ENCODE results near the gene MGST3. TPM values are rescaled to one million over a fixed set of nuclear protein-coding genes. Genes with fewer than 3 reads are reported as not detected.

Gene MGST3
- total RNA-seq, 1 experiment from 2014 or later, result 173 TPM

DNA sequence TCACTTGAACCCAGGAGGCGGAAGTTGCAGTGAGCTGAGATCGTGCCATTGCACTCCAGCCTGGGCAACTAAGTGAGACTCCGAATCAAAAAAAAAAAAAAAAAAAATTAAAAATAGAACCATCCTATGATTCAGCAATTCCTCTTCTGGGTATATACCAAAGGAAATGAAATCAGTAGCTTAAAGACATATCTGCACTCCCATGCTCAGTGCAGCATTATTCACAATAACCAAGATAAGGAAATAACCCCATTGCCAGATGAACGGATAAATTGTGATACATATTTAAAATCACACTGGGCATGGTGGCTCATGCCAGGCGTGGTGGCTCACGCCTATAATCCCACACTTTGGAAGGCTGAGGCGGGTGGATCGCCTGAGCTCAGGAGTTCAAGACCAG is 43.6 kb downstream of the MGST3 start:
- no peak for DNase-seq
- intact Hi-C loops (cut with micrococcal nuclease; ENCODE audit: unreplicated experiment), result no loop called here
- Mint-ChIP-seq H3K4me3 (ENCODE audit: unreplicated experiment) (no peak overlapping the region), H3K4me1 (ENCODE audit: low read depth, unreplicated experiment) (peaks cover 11% of the 10 kb centered on the region), H3K27ac (ENCODE audit: unreplicated experiment) (no peak overlapping the region), H3K27me3 (ENCODE audit: insufficient read depth, unreplicated experiment) (no peaks in the 10 kb centered on the region), H3K36me3 (ENCODE audit: insufficient read depth, unreplicated experiment) (peaks cover 10% of the 10 kb centered on the region), H3K9me3 (ENCODE audit: unreplicated experiment) (no peaks in the 10 kb centered on the region)
- H3K4me3 ChIP-seq (ENCODE audit: low read depth, low read length), result no peak overlapping the region
- peaks cover 11% of the 10 kb centered on the region; the same call in 1 of the 2 replicates for H3K4me1 ChIP-seq
- no peaks in the 10 kb centered on the region for H3K9me3 ChIP-seq
- TF ChIP-seq, protein P1, sequence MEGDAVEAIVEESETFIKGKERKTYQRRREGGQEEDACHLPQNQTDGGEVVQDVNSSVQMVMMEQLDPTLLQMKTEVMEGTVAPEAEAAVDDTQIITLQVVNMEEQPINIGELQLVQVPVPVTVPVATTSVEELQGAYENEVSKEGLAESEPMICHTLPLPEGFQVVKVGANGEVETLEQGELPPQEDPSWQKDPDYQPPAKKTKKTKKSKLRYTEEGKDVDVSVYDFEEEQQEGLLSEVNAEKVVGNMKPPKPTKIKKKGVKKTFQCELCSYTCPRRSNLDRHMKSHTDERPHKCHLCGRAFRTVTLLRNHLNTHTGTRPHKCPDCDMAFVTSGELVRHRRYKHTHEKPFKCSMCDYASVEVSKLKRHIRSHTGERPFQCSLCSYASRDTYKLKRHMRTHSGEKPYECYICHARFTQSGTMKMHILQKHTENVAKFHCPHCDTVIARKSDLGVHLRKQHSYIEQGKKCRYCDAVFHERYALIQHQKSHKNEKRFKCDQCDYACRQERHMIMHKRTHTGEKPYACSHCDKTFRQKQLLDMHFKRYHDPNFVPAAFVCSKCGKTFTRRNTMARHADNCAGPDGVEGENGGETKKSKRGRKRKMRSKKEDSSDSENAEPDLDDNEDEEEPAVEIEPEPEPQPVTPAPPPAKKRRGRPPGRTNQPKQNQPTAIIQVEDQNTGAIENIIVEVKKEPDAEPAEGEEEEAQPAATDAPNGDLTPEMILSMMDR (IDR thresholded peaks at IDR 0.05; ENCODE audit: insufficient read depth in 1 of 2, low read depth in 1 of 2, low read length in 1 of 2, severe bottlenecking in 1 of 2, unreplicated experiment in 1 of 2), result no peak
- peaks cover 1% of the 10 kb centered on the region; the same call in 1 of the 2 replicates for H3K36me3 ChIP-seq (ENCODE audit: control insufficient read depth, insufficient read depth, low read length)
- CTCF ChIA-PET, result no interaction called here
- BruUV-seq (replicated peaks), result no TSS peak
- no peaks in the 10 kb centered on the region for H3K27me3 ChIP-seq (replicated peaks; ENCODE audit: control insufficient read depth, insufficient read depth, low read length)
- POLR2A ChIA-PET, result no interaction called here

DNA sequence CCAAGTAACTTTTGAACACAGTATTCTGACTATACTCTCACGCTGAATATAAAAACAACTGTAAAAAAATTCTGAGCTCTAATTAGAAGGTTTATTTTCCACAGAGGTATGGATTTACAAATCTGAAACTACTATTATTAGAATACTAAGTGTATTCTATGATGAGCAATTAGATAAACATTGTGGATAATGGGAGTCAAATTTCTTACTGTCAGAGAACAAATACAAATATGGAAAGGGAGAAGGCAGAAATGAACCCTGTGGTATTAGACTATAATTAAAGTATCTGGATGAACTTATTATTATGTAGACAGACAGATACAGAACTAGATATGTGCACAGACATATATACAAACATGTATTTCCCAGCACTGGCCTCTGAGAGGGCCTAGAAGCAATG is 44.8 kb downstream of the MGST3 start:
- peaks cover 10% of the 10 kb centered on the region for H3K36me3 Mint-ChIP-seq (ENCODE audit: insufficient read depth, unreplicated experiment)
- peaks cover 11% of the 10 kb centered on the region; the same call in 1 of the 2 replicates for H3K4me1 ChIP-seq
- no TSS peak for BruUV-seq (replicated peaks)
- H3K4me1 Mint-ChIP-seq (ENCODE audit: low read depth, unreplicated experiment), result peaks cover 11% of the 10 kb centered on the region
- DNase-seq, result no peak
- H3K9me3 ChIP-seq, result no peaks in the 10 kb centered on the region
- no peak overlapping the region for H3K27ac Mint-ChIP-seq (ENCODE audit: unreplicated experiment)
- no peaks in the 10 kb centered on the region for H3K9me3 Mint-ChIP-seq (ENCODE audit: unreplicated experiment)
- CTCF ChIA-PET, result no interaction called here
- no peak overlapping the region for H3K4me3 Mint-ChIP-seq (ENCODE audit: unreplicated experiment)
- TF ChIP-seq, protein P1 (IDR thresholded peaks at IDR 0.05; ENCODE audit: insufficient read depth in 1 of 2, low read depth in 1 of 2, low read length in 1 of 2, severe bottlenecking in 1 of 2, unreplicated experiment in 1 of 2), result no peak
- intact Hi-C loops (cut with micrococcal nuclease; ENCODE audit: unreplicated experiment), result no loop called here
- no peaks in the 10 kb centered on the region for H3K27me3 Mint-ChIP-seq (ENCODE audit: insufficient read depth, unreplicated experiment)
- no peaks in the 10 kb centered on the region for H3K27me3 ChIP-seq (replicated peaks; ENCODE audit: control insufficient read depth, insufficient read depth, low read length)
- H3K4me3 ChIP-seq (ENCODE audit: low read depth, low read length), result no peak overlapping the region
- POLR2A ChIA-PET, result no interaction called here
- peaks cover 1% of the 10 kb centered on the region; the same call in 1 of the 2 replicates for H3K36me3 ChIP-seq (ENCODE audit: control insufficient read depth, insufficient read depth, low read length)

DNA sequence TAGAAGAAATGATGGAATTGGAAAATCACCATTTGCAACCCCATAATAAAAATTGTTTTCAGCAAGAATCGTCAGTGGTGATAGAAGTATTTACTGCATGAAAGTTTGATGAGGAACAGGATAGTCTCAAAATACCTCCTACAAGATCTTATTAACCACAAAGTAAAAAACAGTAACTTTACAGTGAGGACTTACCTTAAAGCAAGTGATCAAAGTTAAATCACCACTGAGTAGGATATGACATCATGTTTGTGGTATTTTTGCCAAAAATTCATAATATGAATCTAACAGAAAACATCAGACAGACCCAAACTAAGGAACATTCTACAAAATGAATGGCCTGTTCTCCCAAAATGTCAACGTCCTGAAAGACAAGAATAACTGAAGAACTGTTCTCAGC is 47.5 kb downstream of the MGST3 start:
- Histone ChIP-seq H3K9me3 (no peaks in the 10 kb centered on the region), H3K4me3 (ENCODE audit: low read depth, low read length) (no peak overlapping the region), H3K4me1 (peaks cover 5% of the 10 kb centered on the region; the same call in 1 of the 2 replicates), H3K27me3 (replicated peaks; ENCODE audit: control insufficient read depth, insufficient read depth, low read length) (no peaks in the 10 kb centered on the region), H3K36me3 (ENCODE audit: control insufficient read depth, insufficient read depth, low read length) (peaks cover 1% of the 10 kb centered on the region; the same call in 1 of the 2 replicates)
- intact Hi-C loops (cut with micrococcal nuclease; ENCODE audit: unreplicated experiment), result no loop called here
- Mint-ChIP-seq H3K36me3 (ENCODE audit: insufficient read depth, unreplicated experiment) (peaks cover 6% of the 10 kb centered on the region), H3K4me1 (ENCODE audit: low read depth, unreplicated experiment) (peaks cover 4% of the 10 kb centered on the region), H3K27me3 (ENCODE audit: insufficient read depth, unreplicated experiment) (no peaks in the 10 kb centered on the region), H3K9me3 (ENCODE audit: unreplicated experiment) (no peaks in the 10 kb centered on the region), H3K4me3 (ENCODE audit: unreplicated experiment) (no peak overlapping the region), H3K27ac (ENCODE audit: unreplicated experiment) (no peak overlapping the region)
- TF ChIP-seq, protein P1 (IDR thresholded peaks at IDR 0.05; ENCODE audit: insufficient read depth in 1 of 2, low read depth in 1 of 2, low read length in 1 of 2, severe bottlenecking in 1 of 2, unreplicated experiment in 1 of 2), result no peak
- DNase-seq, result no peak
- CTCF ChIA-PET, result no interaction called here
- no TSS peak for BruUV-seq (replicated peaks)
- POLR2A ChIA-PET, result no interaction called here

All from Caco-2 (cell line).